Measurements from ENCODE around the gene RPS14. TPM values are rescaled to one million over a fixed set of nuclear protein-coding genes. Genes with fewer than 3 reads are reported as not detected.

RPS14 gene
- total and polyA plus RNA-seq, 9 donors, result 2,234 to 9,295 (median 4,211) TPM

DNA sequence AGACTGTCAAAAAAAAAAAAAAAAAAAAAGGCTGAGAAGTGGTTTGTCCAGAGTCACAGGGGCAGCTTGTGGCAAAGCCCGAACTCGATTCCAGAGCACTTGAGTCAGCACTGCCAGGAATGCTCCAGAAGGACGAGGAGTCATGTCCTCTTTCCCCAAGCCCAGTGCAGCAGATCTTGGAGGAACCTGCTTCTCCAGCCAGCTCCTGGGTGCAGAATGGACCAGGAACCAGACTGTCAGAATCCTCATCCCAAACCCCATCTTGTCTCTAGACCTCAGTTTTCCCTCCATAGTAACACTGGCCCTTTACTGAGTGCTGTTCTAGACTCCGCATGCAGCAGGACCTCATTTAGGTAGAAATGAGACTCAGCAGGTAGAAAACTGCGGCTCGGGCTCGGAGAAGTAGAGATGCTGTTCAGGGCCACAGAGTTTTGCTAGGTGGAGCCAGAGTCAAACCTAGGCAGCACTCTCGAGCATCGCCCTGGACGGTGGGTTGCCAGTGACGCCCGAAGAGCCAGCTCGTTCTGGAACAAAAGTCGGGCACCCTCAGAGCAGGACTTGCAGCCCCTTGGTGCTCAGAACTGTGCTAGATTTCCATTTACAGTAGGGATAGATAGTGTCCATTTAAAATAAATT is 52.3 kb downstream of the RPS14 start:
- H3K9me3 ChIP-seq, result no peaks in the 10 kb centered on the region
- intact Hi-C loops (cut with DNase I), result no loop called here
- WGBS, 3 donors, result 89 to 92% (median 90%) methylated on average over 14 of the region's 14 CpGs
- H3K36me3 ChIP-seq, result no peaks in the 10 kb centered on the region
- TF ChIP-seq POLR2A (IDR thresholded peaks at IDR 0.05) (no peak), EP300 (IDR thresholded peaks at IDR 0.05) (no peak)
- TF ChIP-seq, protein P1, sequence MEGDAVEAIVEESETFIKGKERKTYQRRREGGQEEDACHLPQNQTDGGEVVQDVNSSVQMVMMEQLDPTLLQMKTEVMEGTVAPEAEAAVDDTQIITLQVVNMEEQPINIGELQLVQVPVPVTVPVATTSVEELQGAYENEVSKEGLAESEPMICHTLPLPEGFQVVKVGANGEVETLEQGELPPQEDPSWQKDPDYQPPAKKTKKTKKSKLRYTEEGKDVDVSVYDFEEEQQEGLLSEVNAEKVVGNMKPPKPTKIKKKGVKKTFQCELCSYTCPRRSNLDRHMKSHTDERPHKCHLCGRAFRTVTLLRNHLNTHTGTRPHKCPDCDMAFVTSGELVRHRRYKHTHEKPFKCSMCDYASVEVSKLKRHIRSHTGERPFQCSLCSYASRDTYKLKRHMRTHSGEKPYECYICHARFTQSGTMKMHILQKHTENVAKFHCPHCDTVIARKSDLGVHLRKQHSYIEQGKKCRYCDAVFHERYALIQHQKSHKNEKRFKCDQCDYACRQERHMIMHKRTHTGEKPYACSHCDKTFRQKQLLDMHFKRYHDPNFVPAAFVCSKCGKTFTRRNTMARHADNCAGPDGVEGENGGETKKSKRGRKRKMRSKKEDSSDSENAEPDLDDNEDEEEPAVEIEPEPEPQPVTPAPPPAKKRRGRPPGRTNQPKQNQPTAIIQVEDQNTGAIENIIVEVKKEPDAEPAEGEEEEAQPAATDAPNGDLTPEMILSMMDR (IDR thresholded peaks at IDR 0.05), result no peak
- DNase-seq, result no peak
- H3K4me3 ChIP-seq, result no peak overlapping the region
- H3K4me1 ChIP-seq (ENCODE audit: insufficient read depth), result no peaks in the 10 kb centered on the region
- no peaks in the 10 kb centered on the region for H3K27me3 ChIP-seq
- no peak overlapping the region for H3K27ac ChIP-seq

DNA sequence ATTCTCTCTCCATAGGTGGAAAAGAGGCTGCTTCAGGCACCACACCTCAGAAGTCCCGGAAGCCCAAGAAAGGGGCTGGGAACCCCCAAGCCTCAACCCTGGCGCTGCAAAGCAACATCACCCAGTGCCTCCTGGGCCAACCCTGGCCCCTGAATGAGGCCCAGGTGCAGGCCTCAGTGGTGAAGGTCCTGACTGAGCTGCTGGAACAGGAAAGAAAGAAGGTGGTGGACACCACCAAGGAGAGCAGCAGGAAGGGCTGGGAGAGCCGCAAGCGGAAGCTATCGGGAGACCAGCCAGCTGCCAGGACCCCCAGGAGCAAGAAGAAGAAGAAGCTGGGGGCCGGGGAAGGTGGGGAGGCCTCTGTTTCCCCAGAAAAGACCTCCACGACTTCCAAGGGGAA is 53.3 kb downstream of the RPS14 start:
- no peak overlapping the region for H3K4me3 ChIP-seq
- no peak for DNase-seq
- no peaks in the 10 kb centered on the region for H3K27me3 ChIP-seq
- no peaks in the 10 kb centered on the region for H3K9me3 ChIP-seq
- H3K27ac ChIP-seq, result no peak overlapping the region
- no peaks in the 10 kb centered on the region for H3K4me1 ChIP-seq (ENCODE audit: insufficient read depth)
- TF ChIP-seq EP300 (IDR thresholded peaks at IDR 0.05) (no peak), POLR2A (IDR thresholded peaks at IDR 0.05) (no peak)
- TF ChIP-seq, protein P1 (IDR thresholded peaks at IDR 0.05), result no peak
- intact Hi-C loops (cut with DNase I), result no loop called here
- no peaks in the 10 kb centered on the region for H3K36me3 ChIP-seq
- 91 to 93% (median 92%) methylated on average over 7 of the region's 7 CpGs for WGBS, 3 donors

DNA sequence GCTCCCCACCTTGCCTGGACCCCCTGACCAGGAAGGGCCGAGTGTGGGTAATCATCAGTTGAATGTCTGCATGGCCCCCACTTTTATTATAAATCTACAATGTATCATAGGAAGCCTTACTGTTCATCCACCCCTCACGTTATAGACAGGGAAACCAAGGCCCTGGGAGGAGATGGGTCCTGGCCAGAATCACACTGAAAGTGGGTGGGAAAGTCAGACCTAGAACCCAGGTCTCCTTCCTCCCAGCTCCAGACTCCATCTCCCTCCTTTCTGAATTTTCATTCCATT is 53.9 kb downstream of the RPS14 start:
- Histone ChIP-seq H3K4me1 (ENCODE audit: insufficient read depth) (no peaks in the 10 kb centered on the region), H3K36me3 (no peaks in the 10 kb centered on the region), H3K4me3 (no peak overlapping the region), H3K9me3 (no peaks in the 10 kb centered on the region), H3K27ac (no peak overlapping the region), H3K27me3 (no peaks in the 10 kb centered on the region)
- no peak for TF ChIP-seq EP300 (IDR thresholded peaks at IDR 0.05)
- TF ChIP-seq POLR2A (IDR thresholded peaks at IDR 0.05), result no peak
- TF ChIP-seq, protein P1 (IDR thresholded peaks at IDR 0.05), result no peak
- 80 to 89% (median 81%) methylated on average over 2 of the region's 2 CpGs for WGBS, 3 donors
- intact Hi-C loops (cut with DNase I), result no loop called here
- no peak for DNase-seq

DNA sequence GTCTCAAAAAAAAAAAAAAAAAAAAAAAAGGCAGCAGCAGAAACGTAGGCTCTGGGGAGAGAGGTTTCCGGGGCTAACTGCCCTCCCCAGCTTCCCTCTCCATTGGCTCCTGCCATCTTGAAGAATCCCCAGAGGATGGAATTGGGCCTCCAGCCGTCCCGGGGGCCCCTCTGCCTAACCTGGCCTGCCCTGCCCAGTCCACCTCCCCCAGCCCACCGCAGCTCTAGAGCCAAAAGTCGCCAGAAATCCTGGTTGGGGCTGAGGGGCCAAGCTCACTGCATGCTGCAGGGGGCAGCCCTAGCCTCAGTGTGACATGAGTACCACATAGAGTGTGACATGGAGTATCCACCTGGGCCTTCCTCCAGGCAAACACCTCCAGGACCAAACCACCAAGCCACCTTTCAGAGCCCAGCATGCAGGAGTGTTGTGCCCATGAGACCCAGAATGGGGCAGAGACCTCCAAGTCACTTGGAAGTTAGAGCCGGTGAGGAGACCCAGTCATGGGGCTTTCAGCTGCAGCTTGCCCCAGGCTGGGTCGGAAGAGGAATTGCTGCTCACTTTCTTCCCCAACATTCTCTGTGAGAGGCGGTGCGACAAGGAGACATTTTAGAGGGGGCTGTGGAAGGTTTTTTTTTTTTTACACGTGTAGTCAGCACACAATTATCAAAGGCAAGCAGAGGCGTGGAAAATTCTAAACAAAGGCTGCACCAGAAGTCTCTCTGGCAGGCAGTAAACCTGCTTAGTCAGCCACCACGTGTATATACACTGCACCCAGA is 54.4 kb downstream of the RPS14 start:
- WGBS, 3 donors, result 65 to 72% (median 67%) methylated on average over 13 of the region's 13 CpGs
- H3K36me3 ChIP-seq, result no peaks in the 10 kb centered on the region
- no peak for DNase-seq
- H3K4me1 ChIP-seq (ENCODE audit: insufficient read depth), result no peaks in the 10 kb centered on the region
- no peaks in the 10 kb centered on the region for H3K9me3 ChIP-seq
- no peak overlapping the region for H3K27ac ChIP-seq
- no peaks in the 10 kb centered on the region for H3K27me3 ChIP-seq
- no peak overlapping the region for H3K4me3 ChIP-seq
- intact Hi-C loops (cut with DNase I), result no loop called here
- TF ChIP-seq EP300 (IDR thresholded peaks at IDR 0.05), result no peak
- no peak for TF ChIP-seq POLR2A (IDR thresholded peaks at IDR 0.05)
- TF ChIP-seq, protein P1 (IDR thresholded peaks at IDR 0.05), result no peak
